Activated naive CD8-positive, alpha-beta T cell treated with anti-CD3 and anti-CD28 coated beads, Interleukin-2, amount 50 U/mL, for 16 hours (primary cell): ENCODE measurements around the gene DSCAM.
"Not testable (repeated sequence)": the region's sequence is repeated elsewhere in the genome, so short reads cannot be mapped to it uniquely, and the experiment has no call there.

Experiments used
- DNase-seq: peaks from one replicate; pipeline ENCODE4 v3.0.0-alpha.2; 2020; ENCODE audit warnings: low read depth, low spot score

DSCAM gene

GRCh38 chr21:40052276-40052675, 794.7 kb downstream of the DSCAM start:
- no peak for DNase-seq

GRCh38 chr21:40051801-40052200, 795.2 kb downstream of the DSCAM start:
- no peak for DNase-seq

GRCh38 chr21:40049931-40050290, 797.0 kb downstream of the DSCAM start:
- no peak for DNase-seq

GRCh38 chr21:40049031-40049930, 797.7 kb downstream of the DSCAM start:
- no peak for DNase-seq

GRCh38 chr21:40047993-40048730, 798.8 kb downstream of the DSCAM start:
- no peak for DNase-seq

GRCh38 chr21:40047211-40047610, 799.7 kb downstream of the DSCAM start:
- no peak for DNase-seq

- no peak for DNase-seq
These were observed 803.1 kb downstream of the DSCAM start for GRCh38 chr21:40043866-40044265.

- no peak for DNase-seq
These were observed 803.5 kb downstream of the DSCAM start for GRCh38 chr21:40043423-40043822.

GRCh38 chr21:40041446-40041845, 805.5 kb downstream of the DSCAM start:
- DNase-seq: no peak

- DNase-seq: not testable (repeated sequence)
These were observed 813.7 kb downstream of the DSCAM start for GRCh38 chr21:40033156-40033782.

GRCh38 chr21:40029888-40030287, 817.1 kb downstream of the DSCAM start:
- no peak for DNase-seq

GRCh38 chr21:40028393-40028792, 818.6 kb downstream of the DSCAM start:
- not testable (repeated sequence) for DNase-seq

- no peak for DNase-seq
These were observed 825.2 kb downstream of the DSCAM start for GRCh38 chr21:40021558-40022351.

- DNase-seq: no peak
These were observed 826.3 kb downstream of the DSCAM start for GRCh38 chr21:40020651-40021050.

- DNase-seq: no peak
These were observed 828.0 kb downstream of the DSCAM start for GRCh38 chr21:40018871-40019475.

GRCh38 chr21:40016667-40017066, 830.3 kb downstream of the DSCAM start:
- DNase-seq: no peak

GRCh38 chr21:40016234-40016633, 830.7 kb downstream of the DSCAM start:
- DNase-seq: no peak

- DNase-seq: no peak
These were observed 831.1 kb downstream of the DSCAM start for GRCh38 chr21:40015818-40016217.

GRCh38 chr21:40014394-40014793, 832.6 kb downstream of the DSCAM start:
- DNase-seq: no peak

- DNase-seq: no peak
These were observed 833.8 kb downstream of the DSCAM start for GRCh38 chr21:40013001-40013735.
